Lung (tissue), 12 donors: Measurements from ENCODE around the gene TMEM229A. TPM values are rescaled to one million over a fixed set of nuclear protein-coding genes. Genes with fewer than 3 reads are reported as not detected.

Experiments
- ATAC-seq: fragments of 200-7000 bp; cut with Tn5 transposase; one replicate; pipeline ENCODE4 v1.9.1; 2020; ENCODE audit warnings: moderate number of reproducible peaks; ENCODE audit not compliant: insufficient read depth, low FRiP score
- DNase-seq, 3 donors: peaks; one replicate each; pipeline ENCODE4 v3.0.0-alpha.2; 2013 to 2017
- H3K27ac ChIP-seq, 2 donors: one replicate each; pipeline ENCODE4 v1.5.1; 2013; ENCODE audit warnings: mild to moderate bottlenecking in 2 of 2, moderate library complexity in 2 of 2, control low read depth in 1 of 2, inconsistent platforms in 1 of 2, low read depth in 1 of 2, low read length in 1 of 2
- H3K27me3 ChIP-seq, 3 donors: one replicate each; pipeline ENCODE4 v1.5.1; 2013; ENCODE audit warnings: low read length in 2 of 3; ENCODE audit not compliant: control insufficient read depth in 3 of 3, insufficient read depth in 3 of 3
- H3K36me3 ChIP-seq, 4 donors: one replicate each; pipeline ENCODE4 v1.5.1; 2013; ENCODE audit warnings: low read length in 4 of 4, mild to moderate bottlenecking in 1 of 4, moderate library complexity in 1 of 4; ENCODE audit not compliant: control insufficient read depth in 4 of 4, insufficient read depth in 4 of 4
- H3K4me1 ChIP-seq, 5 donors: one replicate each; pipeline ENCODE4 v1.5.1; 2013; ENCODE audit warnings: low read length in 5 of 5, mild to moderate bottlenecking in 2 of 5, moderate library complexity in 1 of 5; ENCODE audit not compliant: control insufficient read depth in 5 of 5, insufficient read depth in 5 of 5
- H3K4me3 ChIP-seq: one replicate; pipeline ENCODE4 v1.5.1; 2013; ENCODE audit warnings: mild to moderate bottlenecking, control low read depth, moderate library complexity
- H3K9ac ChIP-seq, 2 donors: one replicate each; pipeline ENCODE4 v1.5.1; 2013; ENCODE audit warnings: low read length in 2 of 2, control low read depth in 1 of 2; ENCODE audit not compliant: insufficient read depth in 1 of 2
- H3K9me3 ChIP-seq, 4 donors: one replicate each; pipeline ENCODE4 v1.5.1; 2013; ENCODE audit warnings: low read length in 3 of 4, mild to moderate bottlenecking in 1 of 4, moderate library complexity in 1 of 4; ENCODE audit not compliant: control insufficient read depth in 4 of 4, insufficient read depth in 3 of 4
- CTCF ChIP-seq: IDR thresholded peaks from 2 replicates; pipeline ENCODE4 v1.5.1; 2012; ENCODE audit warnings: mild to moderate bottlenecking; ENCODE audit errors: control extremely low read depth, extremely low read depth
- WGBS, 2 donors: extraction: QIAGEN DNeasy Blood & Tissue Kit; methylation state at CpG; one replicate each; pipeline ENCODE4 v1.1.7; 2013; 5-methylcytosine and 5-hydroxymethylcytosine counted together
- polyA plus RNA-seq, 2 donors: library from polyadenylated mRNA; stranded (reverse); fragments of 200-250 nt; gene quantifications; one replicate each; pipeline ENCODE4 v1.2.1, GENCODE V29; 2013
- total RNA-seq, 2 donors: library from RNA; depleted of rRNA in 1 of 2; stranded (reverse); fragments of >200 nt in 1 of 2; gene quantifications; one replicate each; pipeline ENCODE4 v1.2.1, GENCODE V29; 2014 to 2021
- donor health status: control.
- donor health status: control.
- donor health status: Bipolar disorder and iron deficiency.
- donor health status: healthy.
- donor health status: DM: yes; HTN: yes; CAD: no.

Gene TMEM229A
- total and polyA plus RNA-seq, 4 donors = 0.34 TPM; not detected in 3

- ATAC-seq (no peak), DNase-seq (no peak)
- Histone ChIP-seq H3K27me3 (no peaks in the 10 kb centered on the region), H3K36me3 (no peaks in the 10 kb centered on the region), H3K9ac (no peak overlapping the region), H3K27ac (no peak overlapping the region), H3K4me1 (no peaks in the 10 kb centered on the region), H3K9me3 (no peaks in the 10 kb centered on the region), H3K4me3 (no peak overlapping the region)
- WGBS, 2 donors = 56 to 67% methylated on average over 2 of the region's 2 CpGs
- TF ChIP-seq CTCF = no peak
Observed at GRCh38 chr7:123987445-123987844, 45.4 kb downstream of the TMEM229A start.

Other genes with a start within 250 kb of the TMEM229A start
- under 1 TPM in 1 of 2 donors, not detected in 1; 0.74 TPM for gene HYAL4, start 187.9 kb downstream of the TMEM229A start, total RNA-seq
- gene HYAL4, start 187.9 kb downstream of the TMEM229A start, polyA plus RNA-seq = under 1 TPM in 1 of 2 donors, not detected in 1; 0.07 TPM
- gene SPAM1, start 107.8 kb downstream of the TMEM229A start, total RNA-seq = not detected
- gene SPAM1, start 107.8 kb downstream of the TMEM229A start, polyA plus RNA-seq = not detected